Peyer's patch (tissue), 4 donors: ENCODE results near the gene AHCY.
A peak's percentile ranks its signal among the peaks of the same experiment; 100 is the strongest.
"Not testable (repeated sequence)": the region's sequence is repeated elsewhere in the genome, so short reads cannot be mapped to it uniquely, and the experiment has no call there.

Experiments used
- CTCF ChIP-seq, 6 experiments: fragments of 450-650 bp in 4 of 6; fragments of 200-600 bp in 2 of 6; sonication (generic) in 1 of 6; IDR thresholded peaks; one replicate each; pipeline ENCODE4 v1.5.1; 2017 to 2019; ENCODE audit warnings: antibody characterized with exemption in 6 of 6, mild to moderate bottlenecking in 3 of 6, moderate library complexity in 1 of 6
- POLR2A ChIP-seq, 2 donors: fragments of 450-650 bp; IDR thresholded peaks; one replicate each; pipeline ENCODE4 v1.5.1; 2017; ENCODE audit warnings: antibody characterized with exemption in 2 of 2, mild to moderate bottlenecking in 2 of 2, moderate library complexity in 2 of 2

- peak in 4 of 6 experiments; percentile 21 to 37 (median 34) for TF ChIP-seq CTCF (IDR thresholded peaks at IDR 0.05)
- not testable (repeated sequence) for TF ChIP-seq POLR2A (IDR thresholded peaks at IDR 0.05)
Observed at GRCh38 chr20:34298294-34298784, 4.8 kb downstream of the AHCY start.
